Esophagus squamous epithelium (tissue), 4 donors: Measurements from ENCODE around the gene RASA3.

ENCODE experiments used
- CTCF ChIP-seq, 6 experiments: fragments of 450-650 bp in 4 of 6; fragments of 200-600 bp in 2 of 6; sonication (generic) in 2 of 6; IDR thresholded peaks; one replicate each; pipeline ENCODE4 v1.5.1; 2016 to 2019; ENCODE audit warnings: antibody characterized with exemption in 6 of 6, mild to moderate bottlenecking in 4 of 6, moderate library complexity in 4 of 6
- POLR2A ChIP-seq, 4 donors: fragments of 450-650 bp; IDR thresholded peaks; one replicate each; pipeline ENCODE4 v1.6.1; 2017; ENCODE audit warnings: antibody characterized with exemption in 4 of 4, mild to moderate bottlenecking in 4 of 4, moderate library complexity in 3 of 4

- TF ChIP-seq CTCF (IDR thresholded peaks at IDR 0.05) (no peak), POLR2A (IDR thresholded peaks at IDR 0.05) (no peak)
Observed at GRCh38 chr13:114077099-114077932, 55.1 kb downstream of the RASA3 start.
